Hepatocyte (in vitro differentiated cells): ENCODE results near the gene IL17B. TPM values are rescaled to one million over a fixed set of nuclear protein-coding genes. Genes with fewer than 3 reads are reported as not detected.
"Not testable (repeated sequence)": the region's sequence is repeated elsewhere in the genome, so short reads cannot be mapped to it uniquely, and the experiment has no call there.

ENCODE experiments used
- DNase-seq: peaks from one replicate; pipeline ENCODE4 v3.0.0-alpha.2; 2016; ENCODE audit warnings: low spot score
- H2AFZ ChIP-seq: fragments of 200-600 bp; sonication (generic); 2 replicates; pipeline ENCODE4 v1.6.0; 2016; ENCODE audit warnings: antibody characterized with exemption, mild to moderate bottlenecking
- H3K27ac ChIP-seq: fragments of 200-600 bp; sonication (generic); 2 replicates; pipeline ENCODE4 v1.5.1; 2016; ENCODE audit warnings: mild to moderate bottlenecking
- H3K27me3 ChIP-seq: fragments of 200-600 bp; sonication (generic); 2 replicates; pipeline ENCODE4 v1.6.1; 2016
- H3K36me3 ChIP-seq: fragments of 200-600 bp; sonication (generic); replicated peaks from 2 replicates; pipeline ENCODE4 v1.5.1; 2016; ENCODE audit warnings: low read depth; ENCODE audit not compliant: insufficient read depth
- H3K4me1 ChIP-seq: fragments of 200-600 bp; sonication (generic); 2 replicates; pipeline ENCODE4 v1.5.1; 2016; ENCODE audit warnings: mild to moderate bottlenecking, moderate library complexity; ENCODE audit not compliant: insufficient read depth
- H3K4me2 ChIP-seq: fragments of 200-600 bp; sonication (generic); 2 replicates; pipeline ENCODE4 v1.6.0; 2016
- H3K4me3 ChIP-seq: fragments of 200-600 bp; sonication (generic); 2 replicates; pipeline ENCODE4 v1.5.1; 2016; ENCODE audit warnings: mild to moderate bottlenecking
- H3K79me2 ChIP-seq: fragments of 200-600 bp; sonication (generic); 2 replicates; pipeline ENCODE4 v1.6.0; 2017; ENCODE audit warnings: mild to moderate bottlenecking
- H3K9me2 ChIP-seq: fragments of 200-600 bp; sonication (generic); replicated peaks from 2 replicates; pipeline ENCODE4 v1.6.0; 2017; ENCODE audit warnings: mild to moderate bottlenecking; ENCODE audit not compliant: insufficient read depth
- H3K9me3 ChIP-seq: fragments of 200-600 bp; sonication (generic); 2 replicates; pipeline ENCODE4 v1.5.1; 2016; ENCODE audit warnings: low read depth, mild to moderate bottlenecking
- H4K20me1 ChIP-seq: fragments of 200-600 bp; sonication (generic); 2 replicates; pipeline ENCODE4 v1.6.0; 2016; ENCODE audit warnings: mild to moderate bottlenecking; ENCODE audit not compliant: insufficient read depth, poor library complexity, severe bottlenecking
- EZH2 ChIP-seq: fragments of 200-600 bp; sonication (generic); IDR thresholded peaks from 2 replicates; pipeline ENCODE4 v1.6.1; 2016; ENCODE audit warnings: antibody characterized with exemption, mild to moderate bottlenecking, borderline replicate concordance
- EZH2phosphoT487 ChIP-seq: fragments of 200-600 bp; sonication (generic); IDR thresholded peaks from one replicate; pipeline ENCODE4 v1.6.1; 2018; ENCODE audit warnings: antibody characterized with exemption, mild to moderate bottlenecking, low read depth, moderate library complexity; ENCODE audit not compliant: unreplicated experiment, severe bottlenecking
- WGBS: methylation state at CpG from one replicate; pipeline ENCODE4 v1.1.6; 2016; ENCODE audit warnings: low lambda C conversion rate; ENCODE audit errors: missing lambda C conversion rate; 5-methylcytosine and 5-hydroxymethylcytosine counted together
- polyA plus RNA-seq: library from polyadenylated mRNA; unstranded; fragments of >200 nt; fragmentation: Nextera tagmentation; extraction: Ambion mirVana; gene quantifications from 2 replicates; pipeline ENCODE4 v1.2.1, GENCODE V29; 2016
- total RNA-seq: library from RNA; depleted of rRNA; stranded (reverse); fragments of >200 nt; gene quantifications from 2 replicates; pipeline ENCODE4 v1.2.3, GENCODE V29; 2014
- TF ChIP-seq, protein P1 (sequence below): fragments of 200-600 bp; sonication (generic); IDR thresholded peaks from 2 replicates; pipeline ENCODE4 v1.5.1; 2016; ENCODE audit warnings: antibody characterized with exemption, mild to moderate bottlenecking; ENCODE audit not compliant: poor library complexity

Gene IL17B
- total and polyA plus RNA-seq, 2 experiments from 2014 or later = not detected

DNA sequence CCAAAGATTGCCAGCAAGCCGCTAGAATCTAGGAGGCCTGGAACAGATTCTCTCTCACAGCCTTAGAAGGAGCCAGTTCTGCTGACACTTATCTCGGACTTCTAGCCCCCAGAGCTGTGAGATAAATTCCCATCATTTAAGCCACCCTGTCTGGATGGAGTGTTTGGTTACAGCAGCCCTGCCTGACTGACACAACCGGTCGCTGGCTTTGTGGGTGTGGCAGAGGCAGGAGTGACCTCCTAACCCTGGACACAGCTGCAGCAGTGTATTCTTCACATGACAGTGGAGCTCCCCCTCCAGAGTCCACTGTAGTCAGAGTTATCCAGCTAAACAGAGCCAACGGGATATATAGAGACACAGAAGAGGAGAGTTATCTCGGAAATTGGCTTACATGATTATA lies 21.2 kb upstream of the IL17B start:
- Histone ChIP-seq H3K27me3 (no peaks in the 10 kb centered on the region), H3K9me2 (no peaks in the 10 kb centered on the region), H3K79me2 (no peaks in the 10 kb centered on the region), H3K27ac (peak overlapping the region; percentile 76), H3K36me3 (no peaks in the 10 kb centered on the region), H2AFZ (no peak overlapping the region), H3K4me3 (no peak overlapping the region), H3K4me2 (no peak overlapping the region), H3K4me1 (peaks cover 26% of the 10 kb centered on the region), H3K9me3 (no peaks in the 10 kb centered on the region), H4K20me1 (no peaks in the 10 kb centered on the region)
- TF ChIP-seq, protein P1, sequence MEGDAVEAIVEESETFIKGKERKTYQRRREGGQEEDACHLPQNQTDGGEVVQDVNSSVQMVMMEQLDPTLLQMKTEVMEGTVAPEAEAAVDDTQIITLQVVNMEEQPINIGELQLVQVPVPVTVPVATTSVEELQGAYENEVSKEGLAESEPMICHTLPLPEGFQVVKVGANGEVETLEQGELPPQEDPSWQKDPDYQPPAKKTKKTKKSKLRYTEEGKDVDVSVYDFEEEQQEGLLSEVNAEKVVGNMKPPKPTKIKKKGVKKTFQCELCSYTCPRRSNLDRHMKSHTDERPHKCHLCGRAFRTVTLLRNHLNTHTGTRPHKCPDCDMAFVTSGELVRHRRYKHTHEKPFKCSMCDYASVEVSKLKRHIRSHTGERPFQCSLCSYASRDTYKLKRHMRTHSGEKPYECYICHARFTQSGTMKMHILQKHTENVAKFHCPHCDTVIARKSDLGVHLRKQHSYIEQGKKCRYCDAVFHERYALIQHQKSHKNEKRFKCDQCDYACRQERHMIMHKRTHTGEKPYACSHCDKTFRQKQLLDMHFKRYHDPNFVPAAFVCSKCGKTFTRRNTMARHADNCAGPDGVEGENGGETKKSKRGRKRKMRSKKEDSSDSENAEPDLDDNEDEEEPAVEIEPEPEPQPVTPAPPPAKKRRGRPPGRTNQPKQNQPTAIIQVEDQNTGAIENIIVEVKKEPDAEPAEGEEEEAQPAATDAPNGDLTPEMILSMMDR = no peak
- TF ChIP-seq EZH2 (no peak), EZH2phosphoT487 (no peak)
- no peak for DNase-seq
- WGBS = 39% methylated on average over 6 of the region's 6 CpGs

DNA sequence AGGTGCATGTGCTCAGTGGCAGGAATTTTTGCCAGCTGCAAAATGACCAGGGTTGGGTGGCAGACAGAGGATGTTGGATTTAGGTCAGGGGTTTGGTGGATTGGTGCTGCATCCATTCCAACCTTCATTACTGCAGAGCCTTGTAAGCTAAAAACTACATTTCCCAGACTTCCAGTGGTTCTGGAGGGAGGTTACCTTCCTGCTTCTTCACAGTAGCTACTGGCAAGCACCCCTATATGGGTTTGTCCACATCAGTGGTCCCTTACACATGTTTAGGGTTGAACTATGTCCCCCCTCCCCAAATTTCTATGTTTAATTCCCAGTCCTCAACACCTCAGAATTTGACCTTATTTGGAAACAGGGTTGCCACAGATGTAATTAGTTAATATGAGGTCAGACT lies 20.7 kb upstream of the IL17B start:
- Histone ChIP-seq H3K9me3 (no peaks in the 10 kb centered on the region), H3K79me2 (no peaks in the 10 kb centered on the region), H2AFZ (no peak overlapping the region), H3K4me3 (no peak overlapping the region), H3K4me2 (no peak overlapping the region), H3K36me3 (no peaks in the 10 kb centered on the region), H4K20me1 (no peaks in the 10 kb centered on the region), H3K27ac (peak overlapping the region; percentile 76), H3K27me3 (no peaks in the 10 kb centered on the region), H3K9me2 (no peaks in the 10 kb centered on the region), H3K4me1 (peaks cover 21% of the 10 kb centered on the region)
- TF ChIP-seq EZH2 (no peak), EZH2phosphoT487 (no peak)
- TF ChIP-seq, protein P1 = no peak
- DNase-seq = no peak

DNA sequence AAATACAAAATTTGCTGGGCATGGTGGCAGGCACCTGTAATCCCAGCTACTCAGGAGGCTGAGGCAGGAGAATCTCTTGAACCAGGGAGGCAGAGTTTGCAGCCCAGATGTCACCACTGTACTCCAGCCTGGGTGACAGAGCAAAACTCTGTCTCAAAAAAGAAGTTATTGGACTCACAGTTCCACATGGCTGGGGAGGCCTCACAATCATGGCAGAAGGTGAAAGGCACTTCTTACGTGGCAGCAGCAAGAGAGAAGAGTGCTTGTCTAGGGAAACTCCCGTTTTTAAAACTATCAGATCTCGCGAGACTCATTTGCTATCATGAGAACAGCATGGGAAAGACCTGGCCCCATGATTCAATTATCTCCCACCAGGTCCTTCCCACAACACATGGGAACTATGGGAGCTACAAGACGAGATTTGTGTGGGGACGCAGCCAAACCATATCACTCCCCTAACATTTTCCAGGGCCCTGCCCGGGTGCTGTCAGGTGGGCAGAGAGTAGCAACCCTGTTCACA lies 19.7 kb upstream of the IL17B start:
- not testable (repeated sequence) for H4K20me1 ChIP-seq, H3K9me3 ChIP-seq, H3K36me3 ChIP-seq, H2AFZ ChIP-seq, H3K4me3 ChIP-seq, H3K9me2 ChIP-seq, H3K79me2 ChIP-seq, H3K27ac ChIP-seq, H3K4me2 ChIP-seq, H3K27me3 ChIP-seq, DNase-seq
- peaks cover 12% of the 10 kb centered on the region for H3K4me1 ChIP-seq
- WGBS = 89% methylated on average over 7 of the region's 7 CpGs

DNA sequence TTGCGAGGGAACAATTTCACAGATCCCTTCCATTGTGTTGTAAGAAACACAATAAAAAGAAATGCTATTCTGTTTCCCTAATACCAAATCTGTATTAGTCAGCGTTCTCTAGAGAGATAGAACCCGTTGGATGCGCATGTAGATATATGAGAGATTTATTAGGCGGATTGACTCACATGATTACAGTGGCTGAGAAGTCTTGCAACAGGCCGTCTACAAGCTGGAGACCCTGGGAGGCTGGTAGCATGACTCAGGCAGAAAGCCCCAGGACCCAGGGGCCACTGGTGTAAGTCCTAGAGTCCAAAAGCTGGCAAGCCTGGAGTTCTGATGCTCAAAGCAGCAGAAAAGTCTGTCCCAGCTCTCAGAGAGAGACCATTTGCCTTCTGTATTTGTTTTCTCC lies 18.4 kb upstream of the IL17B start:
- Histone ChIP-seq H3K4me3 (no peak overlapping the region), H3K9me2 (no peaks in the 10 kb centered on the region), H3K27ac (no peak overlapping the region), H3K4me1 (peaks cover 12% of the 10 kb centered on the region), H3K79me2 (no peaks in the 10 kb centered on the region), H4K20me1 (no peaks in the 10 kb centered on the region), H3K27me3 (no peaks in the 10 kb centered on the region), H2AFZ (no peak overlapping the region), H3K36me3 (no peaks in the 10 kb centered on the region), H3K9me3 (no peaks in the 10 kb centered on the region), H3K4me2 (no peak overlapping the region)
- WGBS = 73% methylated on average over 6 of the region's 6 CpGs
- DNase-seq = peak; percentile 59
- TF ChIP-seq, protein P1 = no peak

DNA sequence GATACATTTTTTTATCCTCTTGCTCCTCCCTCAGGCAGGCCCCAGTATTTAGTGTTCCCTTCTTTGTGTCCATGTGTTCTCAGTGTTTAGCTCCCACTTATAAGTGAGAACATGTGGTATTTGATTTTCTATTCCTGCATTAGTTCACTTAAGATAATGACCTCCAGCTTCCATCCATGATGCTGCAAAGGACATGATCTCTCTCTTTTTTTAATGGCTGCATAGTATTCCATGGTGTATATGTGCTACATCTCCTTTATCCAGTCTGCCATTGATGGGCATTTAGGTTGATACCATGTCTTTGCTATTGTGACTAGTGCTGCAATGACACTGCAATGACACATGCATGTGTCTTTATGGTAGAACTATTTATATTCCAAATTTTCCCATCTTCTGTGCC lies 15.9 kb upstream of the IL17B start:
- not testable (repeated sequence) for H3K4me3 ChIP-seq, H3K27me3 ChIP-seq, H2AFZ ChIP-seq, H3K36me3 ChIP-seq, H3K4me1 ChIP-seq, DNase-seq, H4K20me1 ChIP-seq, H3K4me2 ChIP-seq, H3K9me2 ChIP-seq, H3K9me3 ChIP-seq, H3K27ac ChIP-seq, H3K79me2 ChIP-seq
